MCF 10A (cell line): Measurements from ENCODE around the gene PIGX. TPM values are rescaled to one million over a fixed set of nuclear protein-coding genes. Genes with fewer than 3 reads are reported as not detected.
A peak's percentile ranks its signal among the peaks of the same experiment; 100 is the strongest.
"Not testable (repeated sequence)": the region's sequence is repeated elsewhere in the genome, so short reads cannot be mapped to it uniquely, and the experiment has no call there.

Experiments used
- BruUV-seq: library from RNA; stranded (reverse); fragments of 400-500 nt; replicated peaks from 2 replicates; lab custom pipeline; 2021; lab: Mats Ljungman, UMichigan
- CTCF ChIA-PET: fragments of 300-600 bp; sonication (Branson Sonifier 250); formaldehyde crosslinking; extraction: SDS; loops from one replicate; lab custom pipeline; 2021; ENCODE audit warnings: antibody characterized with exemption, inconsistent platforms; lab: Yijun Ruan, JAX
- POLR2A ChIA-PET: fragments of 300-600, 350-650 bp; sonication (Branson Sonifier 250); formaldehyde crosslinking; extraction: SDS; loops from one replicate; lab custom pipeline; 2020; ENCODE audit warnings: antibody characterized with exemption, inconsistent platforms; lab: Yijun Ruan, JAX
- DNase-seq: peaks from one replicate; pipeline ENCODE4 v3.0.0-alpha.2; 2018; ENCODE audit not compliant: unreplicated experiment
- H3K27ac Mint-ChIP-seq: one replicate; pipeline ENCODE4 v1.8.0; 2022; ENCODE audit warnings: mild to moderate bottlenecking, low read depth, mixed read lengths; ENCODE audit not compliant: unreplicated experiment
- H3K27me3 Mint-ChIP-seq: one replicate; pipeline ENCODE4 v1.8.0; 2022; ENCODE audit warnings: mixed read lengths; ENCODE audit not compliant: insufficient read depth, unreplicated experiment
- H3K36me3 Mint-ChIP-seq: one replicate; pipeline ENCODE4 v1.8.0; 2022; ENCODE audit warnings: mild to moderate bottlenecking, moderate library complexity, mixed read lengths; ENCODE audit not compliant: insufficient read depth, unreplicated experiment
- H3K4me1 Mint-ChIP-seq: one replicate; pipeline ENCODE4 v1.8.0; 2022; ENCODE audit warnings: mixed read lengths; ENCODE audit not compliant: insufficient read depth, unreplicated experiment
- H3K4me3 Mint-ChIP-seq: one replicate; pipeline ENCODE4 v1.8.0; 2022; ENCODE audit warnings: mild to moderate bottlenecking, moderate library complexity, mixed read lengths; ENCODE audit not compliant: unreplicated experiment
- H3K9me3 Mint-ChIP-seq: one replicate; pipeline ENCODE4 v1.8.0; 2022; ENCODE audit warnings: mixed read lengths; ENCODE audit not compliant: unreplicated experiment
- intact Hi-C: fragments of 100-400 bp; cut with micrococcal nuclease; formaldehyde crosslinking; loops from 2 replicates; pipeline ENCODE4 v1.14.1; 2022
- total RNA-seq: library from RNA; stranded (reverse); gene quantifications from 2 replicates; pipeline ENCODE4 v1.2.3, GENCODE V29; 2022
- TF ChIP-seq, protein P1 (sequence below): fragments of 200-600 bp; IDR thresholded peaks from one replicate; pipeline ENCODE4 v1.8.0; 2022; ENCODE audit warnings: antibody characterized with exemption, mild to moderate bottlenecking; ENCODE audit not compliant: unreplicated experiment

The PIGX gene
- total RNA-seq, 1 experiment from 2014 or later = 23.2 TPM

DNA sequence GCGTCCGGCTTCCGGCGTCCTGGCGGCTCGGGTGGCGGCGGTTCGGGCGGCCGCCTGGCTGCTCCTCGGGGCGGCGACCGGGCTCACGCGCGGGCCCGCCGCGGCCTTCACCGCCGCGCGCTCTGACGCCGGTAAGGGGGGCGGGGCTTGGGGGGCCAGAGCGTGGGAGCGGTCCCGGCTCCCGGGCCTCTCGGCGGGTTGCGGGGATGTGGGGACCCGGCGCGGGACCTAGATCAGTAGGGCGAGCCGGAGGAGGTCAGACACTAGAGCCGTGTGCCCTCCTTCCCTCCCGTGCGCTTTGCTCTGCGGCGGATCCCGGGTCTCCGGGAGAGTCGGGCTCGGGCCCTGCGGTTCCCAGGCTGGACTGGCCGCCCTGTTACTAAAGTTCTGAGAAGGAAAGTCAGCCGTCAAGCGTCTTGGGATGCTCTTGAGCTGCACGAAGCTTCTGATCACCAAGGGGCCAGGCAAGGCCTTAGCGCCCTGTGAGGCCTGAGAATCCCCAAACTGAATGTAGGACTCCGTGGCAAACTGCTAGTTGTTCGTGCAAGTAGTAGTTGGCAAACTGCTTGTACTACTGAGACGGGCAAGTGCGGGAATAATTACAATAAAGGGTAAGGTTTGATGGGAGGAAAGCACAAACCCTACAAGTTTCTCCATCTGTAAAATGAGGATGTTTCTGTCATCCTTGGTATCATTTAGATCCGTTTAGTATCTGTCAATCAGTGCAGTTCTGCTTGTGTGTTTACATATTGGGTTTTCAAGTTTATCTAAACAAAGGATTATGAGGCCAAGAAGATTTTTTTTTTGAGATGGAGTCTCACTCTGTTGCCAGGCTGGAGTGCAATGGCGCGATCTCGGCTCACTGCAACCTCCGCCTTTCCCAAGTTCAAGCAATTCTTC lies 587 bp downstream of the PIGX start:
- CTCF ChIA-PET = interaction anchor here (0.7 to 1.2 kb wide), 2 partner anchors 12 to 28 kb away, joined by 3 read pairs; no protein-coding TSS in a partner anchor
- no peaks in the 10 kb centered on the region for H3K27me3 Mint-ChIP-seq
- BruUV-seq = TSS peak; percentile 67

DNA sequence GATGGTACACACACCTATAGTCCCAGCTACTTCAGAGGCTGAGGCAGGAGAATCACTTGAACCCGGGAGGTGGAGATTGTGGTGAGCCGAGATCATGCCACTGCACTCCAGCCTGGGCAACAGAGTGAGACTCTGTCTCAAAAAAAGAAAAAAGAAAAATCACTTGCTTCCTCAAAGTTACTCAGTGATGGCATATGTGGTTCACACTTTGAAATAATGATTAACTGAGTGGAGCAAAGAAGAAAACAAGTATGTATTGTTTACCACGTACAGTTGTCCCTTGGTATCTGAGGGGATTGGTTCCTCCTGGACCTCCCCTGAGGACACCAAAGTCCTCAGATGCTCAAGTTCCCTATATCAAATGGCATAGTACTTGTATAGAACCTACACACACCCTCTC lies 5.0 kb downstream of the PIGX start:
- intact Hi-C loops, H3K9me3 Mint-ChIP-seq, H3K4me1 Mint-ChIP-seq, H3K27me3 Mint-ChIP-seq, H3K27ac Mint-ChIP-seq, BruUV-seq, CTCF ChIA-PET, H3K4me3 Mint-ChIP-seq, DNase-seq: not testable (repeated sequence)
- POLR2A ChIA-PET = interaction anchor here (0.6 to 4.1 kb wide), 2 partner anchors 23 to 164 kb away, joined by 3 to 17 read pairs; partner anchors contain the start of gene PAK2
- H3K36me3 Mint-ChIP-seq = peaks cover 28% of the 10 kb centered on the region

More for the DNA sequence above, 587 bp downstream of the PIGX start:
- H3K4me3 Mint-ChIP-seq = peak overlapping the region; percentile 93
- H3K27ac Mint-ChIP-seq = peak overlapping the region; percentile 66
- H3K4me1 Mint-ChIP-seq = peaks cover 5% of the 10 kb centered on the region
- POLR2A ChIA-PET = interaction anchor here (0.6 to 3.0 kb wide), 18 partner anchors 10 to 757 kb away, joined by 3 to 30 read pairs (median 4); partner anchors contain the start of genes FBXO45, NCBP2, PAK2 and SENP5
- TF ChIP-seq, protein P1, sequence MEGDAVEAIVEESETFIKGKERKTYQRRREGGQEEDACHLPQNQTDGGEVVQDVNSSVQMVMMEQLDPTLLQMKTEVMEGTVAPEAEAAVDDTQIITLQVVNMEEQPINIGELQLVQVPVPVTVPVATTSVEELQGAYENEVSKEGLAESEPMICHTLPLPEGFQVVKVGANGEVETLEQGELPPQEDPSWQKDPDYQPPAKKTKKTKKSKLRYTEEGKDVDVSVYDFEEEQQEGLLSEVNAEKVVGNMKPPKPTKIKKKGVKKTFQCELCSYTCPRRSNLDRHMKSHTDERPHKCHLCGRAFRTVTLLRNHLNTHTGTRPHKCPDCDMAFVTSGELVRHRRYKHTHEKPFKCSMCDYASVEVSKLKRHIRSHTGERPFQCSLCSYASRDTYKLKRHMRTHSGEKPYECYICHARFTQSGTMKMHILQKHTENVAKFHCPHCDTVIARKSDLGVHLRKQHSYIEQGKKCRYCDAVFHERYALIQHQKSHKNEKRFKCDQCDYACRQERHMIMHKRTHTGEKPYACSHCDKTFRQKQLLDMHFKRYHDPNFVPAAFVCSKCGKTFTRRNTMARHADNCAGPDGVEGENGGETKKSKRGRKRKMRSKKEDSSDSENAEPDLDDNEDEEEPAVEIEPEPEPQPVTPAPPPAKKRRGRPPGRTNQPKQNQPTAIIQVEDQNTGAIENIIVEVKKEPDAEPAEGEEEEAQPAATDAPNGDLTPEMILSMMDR = no peak
- H3K36me3 Mint-ChIP-seq = no peaks in the 10 kb centered on the region
- intact Hi-C loops = loop anchor here (1.0 kb wide), 1 partner anchor 230 kb away; the partner anchor contains the start of gene NCBP2
- peak; percentile 51 for DNase-seq
- H3K9me3 Mint-ChIP-seq = no peaks in the 10 kb centered on the region

DNA sequence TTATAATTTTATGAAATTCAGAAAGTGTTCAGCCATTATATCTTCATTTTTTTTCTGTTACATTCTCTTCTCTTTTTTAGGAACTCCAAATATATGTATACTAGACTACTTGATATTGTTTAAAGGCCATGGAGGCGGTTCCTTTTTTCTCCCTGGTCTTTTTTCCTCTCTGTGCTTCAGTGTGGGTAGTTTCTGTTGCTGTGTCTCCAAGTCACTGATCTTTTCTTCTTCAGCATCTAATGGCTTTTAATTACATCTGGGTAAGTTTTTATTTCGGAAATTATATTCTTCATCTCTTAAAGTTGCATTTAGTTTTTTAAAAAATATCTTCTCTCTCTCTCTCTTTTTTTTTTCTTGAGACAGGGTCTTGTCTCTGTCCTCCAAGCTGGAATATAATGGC lies 8.9 kb downstream of the PIGX start:
- Mint-ChIP-seq H3K36me3 (peaks cover 45% of the 10 kb centered on the region), H3K27ac (no peak overlapping the region), H3K27me3 (no peaks in the 10 kb centered on the region), H3K9me3 (peaks cover 9% of the 10 kb centered on the region), H3K4me3 (no peak overlapping the region), H3K4me1 (peaks cover under 1% of the 10 kb centered on the region)
- intact Hi-C loops = no loop called here
- no peak for DNase-seq
- ChIA-PET CTCF (no interaction called here), POLR2A (interaction anchor here (0.9 to 1.0 kb wide), 2 partner anchors 19 to 54 kb away, joined by 3 to 4 read pairs; partner anchors contain the start of gene PAK2)
- TF ChIP-seq, protein P1 = no peak
- BruUV-seq = no TSS peak

DNA sequence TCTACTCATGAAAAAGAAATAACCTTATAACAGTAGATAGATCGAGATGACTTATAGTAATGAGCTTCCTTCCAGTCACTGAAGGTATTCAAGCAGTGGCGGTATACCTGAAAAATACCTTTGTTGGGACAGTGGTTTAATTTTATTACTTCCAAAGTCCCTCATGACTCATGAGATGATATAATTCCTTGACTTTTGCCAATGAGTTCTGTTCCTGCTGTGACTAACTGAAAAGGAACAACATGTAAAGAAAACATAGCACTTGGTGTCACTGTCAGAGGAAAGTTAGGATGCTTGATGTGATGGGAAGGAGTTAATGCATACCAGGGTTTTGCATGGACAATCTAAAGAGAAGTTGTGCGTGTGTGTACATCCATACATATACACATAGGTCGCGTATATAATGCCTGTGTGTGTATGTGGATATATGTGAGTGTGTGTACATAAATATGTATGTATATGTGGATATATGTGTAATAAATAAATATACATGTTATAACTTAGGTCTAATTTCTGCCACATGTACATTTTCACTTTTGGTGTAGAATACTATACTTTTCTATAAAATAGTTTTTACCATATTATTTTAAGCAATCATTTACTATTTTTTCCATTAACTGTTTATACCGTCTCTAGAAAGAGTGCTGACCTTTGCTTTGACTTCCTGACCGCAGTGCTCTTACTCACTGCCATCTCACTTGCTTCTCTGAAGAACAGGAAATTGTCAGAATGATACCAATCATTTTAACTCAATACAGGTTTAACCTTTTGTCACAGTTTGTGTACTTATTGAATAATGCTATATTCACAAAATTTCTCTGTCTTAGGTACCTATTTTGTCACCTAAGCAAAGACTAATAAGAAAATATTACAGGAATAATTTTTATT lies 14.9 kb downstream of the PIGX start:
- intact Hi-C loops = no loop called here
- POLR2A ChIA-PET = interaction anchor here (1.1 to 1.6 kb wide), 5 partner anchors 9 to 477 kb away, joined by 3 to 15 read pairs (median 5); partner anchors contain the start of genes CEP19, PAK2 and PIGX
- Mint-ChIP-seq H3K4me3 (no peak overlapping the region), H3K4me1 (peaks cover 11% of the 10 kb centered on the region), H3K27me3 (no peaks in the 10 kb centered on the region), H3K36me3 (peaks cover 43% of the 10 kb centered on the region), H3K9me3 (no peaks in the 10 kb centered on the region), H3K27ac (no peak overlapping the region)
- peak; percentile 39 for DNase-seq
- no TSS peak for BruUV-seq
- CTCF ChIA-PET = interaction anchor here (0.6 to 1.3 kb wide), 2 partner anchors 42 to 47 kb away, joined by 3 read pairs; no protein-coding TSS in a partner anchor
- TF ChIP-seq, protein P1 = no peak
